Neural progenitor cell (in vitro differentiated cells): Measurements from ENCODE around the gene MYOG. TPM values are rescaled to one million over a fixed set of nuclear protein-coding genes. Genes with fewer than 3 reads are reported as not detected.

Experiments used
- DNase-seq: peaks from one replicate; pipeline ENCODE4 v3.0.0-alpha.2; 2016; ENCODE audit warnings: low spot score
- H2AFZ ChIP-seq: fragments of 200-600 bp; sonication (generic); replicated peaks from 2 replicates; pipeline ENCODE4 v1.6.1; 2016; ENCODE audit warnings: antibody characterized with exemption
- H3F3A ChIP-seq: fragments of 200-600 bp; sonication (generic); 2 replicates; pipeline ENCODE4 v1.6.1; 2016; ENCODE audit warnings: antibody characterized with exemption, low read depth
- H3K27ac ChIP-seq: fragments of 200-600 bp; sonication (generic); 2 replicates; pipeline ENCODE4 v1.5.1; 2016; ENCODE audit warnings: mild to moderate bottlenecking
- H3K27me3 ChIP-seq: fragments of 200-600 bp; sonication (generic); 2 replicates; pipeline ENCODE4 v1.6.1; 2016; ENCODE audit warnings: mild to moderate bottlenecking, moderate library complexity
- H3K36me3 ChIP-seq: fragments of 200-600 bp; sonication (generic); 2 replicates; pipeline ENCODE4 v1.5.1; 2016
- H3K4me1 ChIP-seq: fragments of 200-600 bp; sonication (generic); 2 replicates; pipeline ENCODE4 v1.6.1; 2016; ENCODE audit warnings: mixed run types
- H3K4me2 ChIP-seq: fragments of 200-600 bp; sonication (generic); 2 replicates; pipeline ENCODE4 v1.6.1; 2016
- H3K4me3 ChIP-seq: fragments of 200-600 bp; sonication (generic); 2 replicates; pipeline ENCODE4 v1.5.1; 2016
- H3K79me2 ChIP-seq: fragments of 200-600 bp; sonication (generic); 2 replicates; pipeline ENCODE4 v1.6.1; 2016; ENCODE audit warnings: low read depth
- H3K9ac ChIP-seq: fragments of 200-600 bp; sonication (generic); 2 replicates; pipeline ENCODE4 v1.6.1; 2016
- H3K9me3 ChIP-seq: fragments of 200-600 bp; sonication (generic); 2 replicates; pipeline ENCODE4 v1.5.1; 2016; ENCODE audit warnings: low read depth
- H4K20me1 ChIP-seq: fragments of 200-600 bp; sonication (generic); 2 replicates; pipeline ENCODE4 v1.6.1; 2016; ENCODE audit warnings: low read depth
- H3K27ac Mint-ChIP-seq: 3 replicates; pipeline ENCODE4 v1.8.0; 2021; ENCODE audit warnings: mixed read lengths
- H3K27me3 Mint-ChIP-seq: 2 replicates; pipeline ENCODE4 v1.8.0; 2022; ENCODE audit warnings: low read depth, mild to moderate bottlenecking, inconsistent platforms, moderate library complexity, mixed read lengths; ENCODE audit not compliant: insufficient read depth
- H3K36me3 Mint-ChIP-seq: 3 replicates; pipeline ENCODE4 v1.8.0; 2021; ENCODE audit warnings: mixed read lengths
- H3K4me1 Mint-ChIP-seq: 3 replicates; pipeline ENCODE4 v1.8.0; 2021; ENCODE audit warnings: mixed read lengths
- H3K4me3 Mint-ChIP-seq: 3 replicates; pipeline ENCODE4 v1.8.0; 2021; ENCODE audit warnings: mild to moderate bottlenecking, moderate library complexity, mixed read lengths
- H3K9me3 Mint-ChIP-seq: 3 replicates; pipeline ENCODE4 v1.8.0; 2020; ENCODE audit warnings: mixed read lengths
- CTCF ChIP-seq: fragments of 200-600 bp; sonication (generic); IDR thresholded peaks from 2 replicates; pipeline ENCODE4 v1.5.1; 2017; ENCODE audit warnings: antibody characterized with exemption, mild to moderate bottlenecking
- EZH2 ChIP-seq: fragments of 200-600 bp; sonication (generic); IDR thresholded peaks from 2 replicates; pipeline ENCODE4 v1.6.1; 2017; ENCODE audit warnings: antibody characterized with exemption, mild to moderate bottlenecking, moderate library complexity
- EZH2phosphoT487 ChIP-seq: fragments of 200-600 bp; sonication (generic); IDR thresholded peaks from 2 replicates; pipeline ENCODE4 v1.6.1; 2017; ENCODE audit warnings: antibody characterized with exemption
- total RNA-seq: library from RNA; depleted of rRNA; stranded (reverse); fragments of >200 nt; gene quantifications from 2 replicates; pipeline ENCODE4 v1.2.3, GENCODE V29; 2015; ENCODE audit warnings: low replicate concordance

MYOG gene
- total RNA-seq, 1 donor from 2014 or later, result not detected

GRCh38 chr1:203057911-203058675, 27.7 kb downstream of the MYOG start:
- H3K4me1 ChIP-seq, result peaks cover 22% of the 10 kb centered on the region
- H3F3A ChIP-seq, result no peaks in the 10 kb centered on the region
- H3K27ac ChIP-seq, result no peak overlapping the region
- no peak overlapping the region for H3K27ac Mint-ChIP-seq
- DNase-seq, result no peak
- H3K4me2 ChIP-seq, result no peak overlapping the region
- H3K27me3 Mint-ChIP-seq, result peaks cover 7% of the 10 kb centered on the region
- no peak overlapping the region for H2AFZ ChIP-seq
- H3K9me3 Mint-ChIP-seq, result peaks cover 10% of the 10 kb centered on the region
- H3K4me3 ChIP-seq, result no peak overlapping the region
- H3K36me3 Mint-ChIP-seq, result peaks cover 19% of the 10 kb centered on the region
- no peak overlapping the region for H3K9ac ChIP-seq
- H3K4me3 Mint-ChIP-seq, result no peak overlapping the region
- no peaks in the 10 kb centered on the region for H4K20me1 ChIP-seq
- H3K79me2 ChIP-seq, result no peaks in the 10 kb centered on the region
- H3K36me3 ChIP-seq, result no peaks in the 10 kb centered on the region
- H3K9me3 ChIP-seq, result no peaks in the 10 kb centered on the region
- H3K4me1 Mint-ChIP-seq, result peaks cover 10% of the 10 kb centered on the region
- H3K27me3 ChIP-seq, result no peaks in the 10 kb centered on the region
- no peak for TF ChIP-seq EZH2

DNA sequence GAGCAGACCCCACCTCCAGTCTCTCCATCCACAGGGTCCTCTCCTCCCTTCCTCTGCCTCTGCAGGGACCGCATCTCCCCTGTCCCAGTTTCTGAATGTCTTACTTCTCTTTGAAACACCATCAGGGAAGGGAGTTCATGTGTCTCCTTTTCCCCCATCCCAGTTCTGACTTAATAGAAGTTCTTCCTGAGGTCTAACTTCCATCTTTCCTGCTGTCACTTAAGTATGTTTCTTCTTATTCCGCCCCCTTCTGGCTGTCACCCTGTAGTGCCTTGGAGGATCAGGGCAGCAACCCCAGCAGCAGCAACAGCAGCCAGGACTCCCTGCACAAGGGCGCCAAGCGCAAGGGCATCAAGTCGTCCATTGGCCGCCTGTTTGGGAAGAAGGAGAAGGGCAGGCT, 29.3 kb downstream of the MYOG start:
- H3K27me3 ChIP-seq, result no peaks in the 10 kb centered on the region
- H3K4me1 Mint-ChIP-seq, result peaks cover 20% of the 10 kb centered on the region
- DNase-seq, result no peak
- H3K79me2 ChIP-seq, result no peaks in the 10 kb centered on the region
- peaks cover 6% of the 10 kb centered on the region for H3K9me3 Mint-ChIP-seq
- H3K4me3 Mint-ChIP-seq, result no peak overlapping the region
- no peak overlapping the region for H3K4me3 ChIP-seq
- no peaks in the 10 kb centered on the region for H3K36me3 ChIP-seq
- H3K27ac Mint-ChIP-seq, result no peak overlapping the region
- TF ChIP-seq CTCF (peak; percentile 31), EZH2phosphoT487 (no peak)
- H3K9ac ChIP-seq, result no peak overlapping the region
- no peaks in the 10 kb centered on the region for H3F3A ChIP-seq
- H3K4me1 ChIP-seq, result peaks cover 22% of the 10 kb centered on the region
- no peak overlapping the region for H3K4me2 ChIP-seq
- H4K20me1 ChIP-seq, result no peaks in the 10 kb centered on the region
- H3K27me3 Mint-ChIP-seq, result peaks cover 4% of the 10 kb centered on the region
- no peak overlapping the region for H3K27ac ChIP-seq
- H3K36me3 Mint-ChIP-seq, result peaks cover 16% of the 10 kb centered on the region
- H2AFZ ChIP-seq, result no peak overlapping the region
- no peaks in the 10 kb centered on the region for H3K9me3 ChIP-seq

DNA sequence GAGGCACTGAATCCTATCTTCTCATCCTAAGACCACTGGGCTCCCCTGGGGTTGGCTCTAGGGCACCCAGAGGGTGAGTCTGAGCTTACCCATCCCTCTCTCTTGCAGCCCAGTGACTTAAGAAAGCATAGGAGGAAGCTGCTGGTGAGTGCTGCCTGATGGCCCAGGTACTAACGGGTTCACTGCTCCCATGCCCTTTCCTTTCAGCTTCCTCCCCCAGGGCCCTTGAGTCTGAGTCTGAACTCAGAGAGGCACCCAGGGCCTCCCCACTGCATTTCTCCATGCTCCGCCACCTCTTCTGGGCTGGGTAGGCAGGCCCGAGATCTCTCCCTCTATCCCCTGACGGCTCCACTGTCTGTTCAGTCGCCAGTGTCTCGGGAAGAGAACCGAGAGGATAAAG, 29.8 kb downstream of the MYOG start:
- H3K27me3 ChIP-seq, result no peaks in the 10 kb centered on the region
- H2AFZ ChIP-seq, result no peak overlapping the region
- peaks cover 6% of the 10 kb centered on the region for H3K9me3 Mint-ChIP-seq
- H3K27ac ChIP-seq, result no peak overlapping the region
- TF ChIP-seq EZH2phosphoT487 (no peak), EZH2 (no peak), CTCF (no peak)
- H3K4me3 Mint-ChIP-seq, result no peak overlapping the region
- H3K9ac ChIP-seq, result no peak overlapping the region
- no peak overlapping the region for H3K4me2 ChIP-seq
- peaks cover 22% of the 10 kb centered on the region for H3K4me1 ChIP-seq
- H3K79me2 ChIP-seq, result no peaks in the 10 kb centered on the region
- no peaks in the 10 kb centered on the region for H3K9me3 ChIP-seq
- DNase-seq, result no peak
- H3K4me3 ChIP-seq, result no peak overlapping the region
- no peaks in the 10 kb centered on the region for H4K20me1 ChIP-seq
- no peaks in the 10 kb centered on the region for H3K36me3 ChIP-seq
- H3K4me1 Mint-ChIP-seq, result peaks cover 24% of the 10 kb centered on the region
- H3K27ac Mint-ChIP-seq, result no peak overlapping the region
- peaks cover 4% of the 10 kb centered on the region for H3K27me3 Mint-ChIP-seq
- peaks cover 16% of the 10 kb centered on the region for H3K36me3 Mint-ChIP-seq
- H3F3A ChIP-seq, result no peaks in the 10 kb centered on the region

DNA sequence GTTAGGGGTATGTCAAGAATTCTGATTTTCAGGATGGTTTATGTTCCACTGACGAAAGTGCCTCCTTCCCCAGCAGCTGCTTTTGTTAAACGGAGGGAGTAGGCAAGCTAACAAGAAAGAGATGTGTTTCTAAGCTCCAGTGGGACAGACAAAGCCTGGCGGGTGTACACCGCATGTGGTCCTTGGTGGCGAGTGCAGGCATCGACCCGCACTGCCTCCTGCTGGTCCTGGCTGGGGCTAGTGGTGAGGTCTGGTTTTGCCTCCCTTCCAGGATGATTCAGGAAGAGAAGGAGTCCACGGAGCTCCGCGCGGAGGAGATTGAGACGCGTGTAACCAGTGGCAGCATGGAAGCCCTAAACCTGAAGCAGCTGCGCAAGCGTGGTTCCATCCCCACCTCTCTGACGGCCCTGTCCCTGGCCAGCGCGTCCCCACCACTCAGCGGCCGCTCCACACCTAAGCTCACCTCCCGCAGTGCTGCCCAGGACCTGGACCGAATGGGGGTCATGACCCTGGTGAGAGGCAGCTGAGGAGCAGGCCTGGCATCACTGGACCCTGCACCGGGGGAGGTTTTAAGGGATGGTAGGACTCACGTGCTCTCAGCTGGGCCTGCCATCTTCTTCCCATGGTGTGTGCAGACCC, 30.5 kb downstream of the MYOG start:
- H3K4me2 ChIP-seq, result peak overlapping the region; percentile 41
- no peak overlapping the region for H3K27ac ChIP-seq
- Mint-ChIP-seq H3K4me3 (no peak overlapping the region), H3K9me3 (no peaks in the 10 kb centered on the region), H3K36me3 (peaks cover 12% of the 10 kb centered on the region), H3K27me3 (no peaks in the 10 kb centered on the region), H3K27ac (no peak overlapping the region), H3K4me1 (peaks cover 24% of the 10 kb centered on the region)
- TF ChIP-seq CTCF (peak; percentile 35), EZH2phosphoT487 (no peak)
- H3K27me3 ChIP-seq, result no peaks in the 10 kb centered on the region
- no peak overlapping the region for H2AFZ ChIP-seq
- peaks cover 22% of the 10 kb centered on the region for H3K4me1 ChIP-seq
- H3K9ac ChIP-seq, result no peak overlapping the region
- H3K4me3 ChIP-seq, result no peak overlapping the region
- H3K79me2 ChIP-seq, result no peaks in the 10 kb centered on the region
- H4K20me1 ChIP-seq, result no peaks in the 10 kb centered on the region
- peak; percentile 56 for DNase-seq
- no peaks in the 10 kb centered on the region for H3K9me3 ChIP-seq
- no peaks in the 10 kb centered on the region for H3K36me3 ChIP-seq
- no peaks in the 10 kb centered on the region for H3F3A ChIP-seq
